DOHH2 (cell line): ENCODE measurements around the gene CCDC182.

Experiments used
- H3F3A ChIP-seq: fragments of 200-600 bp; sonication (generic), shearing (Covaris generic); 2 replicates; pipeline ENCODE4 v1.6.0; 2016; ENCODE audit warnings: antibody characterized with exemption, mild to moderate bottlenecking; ENCODE audit not compliant: control insufficient read depth, insufficient read depth
- H3K27ac ChIP-seq: fragments of 200-600 bp; sonication (generic); 2 replicates; pipeline ENCODE4 v1.5.1; 2014; ENCODE audit warnings: low read depth, mild to moderate bottlenecking, low read length, moderate library complexity
- H3K27me3 ChIP-seq: fragments of 200-600 bp; sonication (generic); 2 replicates; pipeline ENCODE4 v1.6.1; 2014; ENCODE audit warnings: mild to moderate bottlenecking, low read length, mixed read lengths; ENCODE audit not compliant: control insufficient read depth
- H3K36me3 ChIP-seq: fragments of 200-600 bp; sonication (generic); 2 replicates; pipeline ENCODE4 v1.6.1; 2014; ENCODE audit warnings: mild to moderate bottlenecking, low read length, moderate library complexity, mixed read lengths; ENCODE audit not compliant: control insufficient read depth
- H3K4me1 ChIP-seq: fragments of 200-600 bp; sonication (generic); 2 replicates; pipeline ENCODE4 v1.6.1; 2014; ENCODE audit warnings: mild to moderate bottlenecking, low read length, mixed read lengths; ENCODE audit not compliant: control insufficient read depth
- H3K4me2 ChIP-seq: fragments of 200-600 bp; sonication (generic); 2 replicates; pipeline ENCODE4 v1.6.0; 2014; ENCODE audit warnings: mild to moderate bottlenecking, low read length, moderate library complexity
- H3K4me3 ChIP-seq: fragments of 200-600 bp; sonication (generic); 2 replicates; pipeline ENCODE4 v1.5.1; 2014; ENCODE audit warnings: mild to moderate bottlenecking, low read length, mixed read lengths
- H3K79me2 ChIP-seq: fragments of 200-600 bp; sonication (generic); 2 replicates; pipeline ENCODE4 v1.6.1; 2014; ENCODE audit warnings: mild to moderate bottlenecking, low read length, mixed read lengths; ENCODE audit not compliant: control insufficient read depth
- H3K9me2 ChIP-seq: fragments of 200-600 bp; sonication (generic); replicated peaks from 2 replicates; pipeline ENCODE4 v1.6.1; 2014; ENCODE audit warnings: mild to moderate bottlenecking, low read length, mixed read lengths; ENCODE audit not compliant: control insufficient read depth
- H3K9me3 ChIP-seq: fragments of 200-600 bp; sonication (generic); 2 replicates; pipeline ENCODE4 v1.6.1; 2014; ENCODE audit warnings: antibody characterized with exemption, low read length, mixed read lengths; ENCODE audit not compliant: control insufficient read depth, insufficient read depth
- H4K20me1 ChIP-seq: fragments of 200-600 bp; sonication (generic); 2 replicates; pipeline ENCODE4 v1.6.0; 2014; ENCODE audit warnings: low read depth, mild to moderate bottlenecking, antibody characterized with exemption, low read length, moderate library complexity; ENCODE audit not compliant: control insufficient read depth, insufficient read depth
- EZH2phosphoT487 ChIP-seq: fragments of 200-600 bp; sonication (generic); IDR thresholded peaks from 2 replicates; pipeline ENCODE4 v1.6.1; 2017; ENCODE audit warnings: borderline replicate concordance, mild to moderate bottlenecking, antibody characterized with exemption, low read length, moderate library complexity, mixed read lengths
- TF ChIP-seq, protein P1 (sequence below): fragments of 200-600 bp; sonication (generic); IDR thresholded peaks from one replicate; pipeline ENCODE4 v1.5.1; 2014; ENCODE audit warnings: antibody characterized with exemption, mild to moderate bottlenecking, low read depth, low read length; ENCODE audit not compliant: poor library complexity, severe bottlenecking

Gene CCDC182

DNA sequence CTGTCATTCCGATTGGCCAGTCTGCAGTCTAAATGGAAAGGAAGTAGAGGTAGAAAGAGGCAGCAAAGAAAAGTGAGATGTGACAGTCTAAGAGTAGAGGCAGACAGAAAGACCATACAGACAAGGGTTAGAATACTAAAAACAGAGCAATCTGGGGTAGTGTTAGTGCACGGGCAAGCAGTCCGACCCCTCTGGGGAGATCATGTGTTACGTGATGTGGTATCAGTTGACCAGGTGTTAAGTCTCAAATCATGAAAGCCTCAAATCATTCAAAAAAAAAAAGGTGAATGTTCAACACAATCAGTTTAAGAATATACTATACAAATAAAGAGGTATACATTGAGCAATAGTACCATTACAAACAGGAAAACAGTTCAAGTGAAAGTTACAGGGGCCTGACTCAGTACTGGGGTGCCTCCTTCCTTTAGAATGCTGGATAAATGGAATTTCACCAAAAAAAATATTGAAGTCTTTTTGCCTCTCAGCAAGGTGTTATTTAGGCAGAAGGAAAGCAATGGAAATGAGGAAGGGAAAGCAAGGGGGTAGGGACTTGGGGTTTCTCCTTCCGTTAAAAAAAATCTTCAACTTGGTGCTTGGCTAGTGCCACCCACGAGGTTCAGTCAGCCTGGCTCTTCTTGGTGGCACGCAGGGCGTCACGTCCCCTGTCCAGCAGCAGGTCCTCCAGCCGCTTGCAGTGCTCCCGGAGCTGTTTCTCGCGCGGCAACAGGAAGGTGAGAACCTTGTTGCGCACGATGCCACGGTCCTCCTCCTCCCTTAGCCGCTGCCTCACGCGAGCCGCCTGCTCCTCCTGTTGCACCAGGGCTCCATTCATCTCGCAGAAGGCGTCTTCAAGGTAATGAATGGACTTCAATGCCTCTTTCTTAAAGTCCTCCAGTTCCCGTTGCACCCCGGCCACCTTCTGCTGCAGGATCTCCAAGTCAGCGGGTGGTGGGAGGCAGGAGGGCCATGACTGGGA, 616 bp downstream of the CCDC182 start:
- peaks cover 22% of the 10 kb centered on the region for H3K4me1 ChIP-seq

DNA sequence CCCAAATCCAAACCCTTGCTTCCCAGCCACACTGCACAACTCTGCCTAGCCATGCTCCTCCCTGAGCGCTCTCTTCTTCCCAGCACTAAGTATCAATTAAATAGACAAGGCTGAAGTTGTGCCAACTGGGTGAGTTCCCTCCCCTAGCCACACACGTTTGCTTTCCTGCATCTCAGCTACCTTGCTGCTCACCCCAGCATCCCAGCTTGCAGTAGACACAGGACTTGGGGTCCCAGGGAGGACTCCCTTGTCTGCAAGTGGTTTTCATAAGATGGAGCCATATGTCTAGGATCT, 4.9 kb downstream of the CCDC182 start:
- Histone ChIP-seq H3K36me3 (no peaks in the 10 kb centered on the region), H3K4me1 (peaks cover 20% of the 10 kb centered on the region), H3K27ac (no peak overlapping the region), H3K9me3 (no peaks in the 10 kb centered on the region), H3K27me3 (peaks cover 9% of the 10 kb centered on the region; the same call in 1 of the 2 replicates), H3K4me3 (no peak overlapping the region), H4K20me1 (no peaks in the 10 kb centered on the region), H3F3A (no peaks in the 10 kb centered on the region), H3K79me2 (no peaks in the 10 kb centered on the region), H3K9me2 (no peaks in the 10 kb centered on the region), H3K4me2 (no peak overlapping the region)
- TF ChIP-seq, protein P1, sequence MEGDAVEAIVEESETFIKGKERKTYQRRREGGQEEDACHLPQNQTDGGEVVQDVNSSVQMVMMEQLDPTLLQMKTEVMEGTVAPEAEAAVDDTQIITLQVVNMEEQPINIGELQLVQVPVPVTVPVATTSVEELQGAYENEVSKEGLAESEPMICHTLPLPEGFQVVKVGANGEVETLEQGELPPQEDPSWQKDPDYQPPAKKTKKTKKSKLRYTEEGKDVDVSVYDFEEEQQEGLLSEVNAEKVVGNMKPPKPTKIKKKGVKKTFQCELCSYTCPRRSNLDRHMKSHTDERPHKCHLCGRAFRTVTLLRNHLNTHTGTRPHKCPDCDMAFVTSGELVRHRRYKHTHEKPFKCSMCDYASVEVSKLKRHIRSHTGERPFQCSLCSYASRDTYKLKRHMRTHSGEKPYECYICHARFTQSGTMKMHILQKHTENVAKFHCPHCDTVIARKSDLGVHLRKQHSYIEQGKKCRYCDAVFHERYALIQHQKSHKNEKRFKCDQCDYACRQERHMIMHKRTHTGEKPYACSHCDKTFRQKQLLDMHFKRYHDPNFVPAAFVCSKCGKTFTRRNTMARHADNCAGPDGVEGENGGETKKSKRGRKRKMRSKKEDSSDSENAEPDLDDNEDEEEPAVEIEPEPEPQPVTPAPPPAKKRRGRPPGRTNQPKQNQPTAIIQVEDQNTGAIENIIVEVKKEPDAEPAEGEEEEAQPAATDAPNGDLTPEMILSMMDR: no peak
- no peak for TF ChIP-seq EZH2phosphoT487

More for the DNA sequence above, 616 bp downstream of the CCDC182 start:
- Histone ChIP-seq H3K4me2 (no peak overlapping the region), H3K9me2 (no peaks in the 10 kb centered on the region), H3K27ac (no peak overlapping the region), H3K36me3 (no peaks in the 10 kb centered on the region), H3K27me3 (peaks cover 15% of the 10 kb centered on the region), H3K79me2 (no peaks in the 10 kb centered on the region), H3F3A (no peaks in the 10 kb centered on the region), H4K20me1 (no peaks in the 10 kb centered on the region), H3K9me3 (no peaks in the 10 kb centered on the region), H3K4me3 (no peak overlapping the region)
- TF ChIP-seq, protein P1: no peak
- no peak for TF ChIP-seq EZH2phosphoT487

DNA sequence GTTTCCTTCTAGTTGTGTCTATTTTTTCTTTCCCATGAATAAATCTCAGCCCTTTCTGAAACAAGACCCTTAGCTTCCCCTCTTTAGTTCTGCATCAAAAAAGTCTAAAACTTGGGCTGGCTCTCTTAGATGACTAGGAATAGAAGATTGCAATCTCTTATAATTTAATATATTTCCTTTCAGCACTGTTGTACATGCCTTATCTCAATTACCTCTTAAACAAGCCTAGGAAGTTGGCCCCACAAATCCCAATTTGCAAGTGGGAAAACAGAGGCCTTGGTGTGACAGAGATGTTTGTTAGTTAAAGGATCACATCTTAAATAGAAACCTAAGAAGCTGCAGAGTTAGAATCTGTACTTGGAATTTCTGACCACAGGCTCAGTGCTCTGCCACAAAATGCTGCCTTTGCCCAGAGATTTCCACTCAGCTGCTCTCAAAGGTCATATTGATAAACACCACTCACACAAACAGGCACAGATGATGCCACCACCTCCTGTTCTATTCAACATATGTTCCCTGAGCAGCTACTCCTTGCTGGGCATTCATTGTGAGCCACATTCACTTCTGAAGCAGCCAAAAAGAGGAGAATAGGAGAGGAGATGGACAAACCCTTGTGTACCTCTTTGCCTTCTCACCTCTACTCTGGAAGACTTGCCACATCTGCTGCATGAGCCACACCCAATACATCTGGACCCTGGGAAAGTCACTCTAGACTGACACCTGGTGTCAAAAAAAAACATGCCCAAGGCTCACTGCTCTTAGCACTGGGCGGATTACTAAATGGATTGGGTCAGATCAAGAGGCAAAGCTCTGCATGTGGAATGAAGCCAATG, 5.5 kb downstream of the CCDC182 start:
- H3K27ac ChIP-seq: no peak overlapping the region
- H3K4me1 ChIP-seq: peaks cover 18% of the 10 kb centered on the region
- no peaks in the 10 kb centered on the region for H3K36me3 ChIP-seq
- no peak for TF ChIP-seq EZH2phosphoT487
- TF ChIP-seq, protein P1: peak; percentile 71
- no peaks in the 10 kb centered on the region for H3K79me2 ChIP-seq
- no peaks in the 10 kb centered on the region for H3K9me2 ChIP-seq
- H3F3A ChIP-seq: no peaks in the 10 kb centered on the region
- H3K27me3 ChIP-seq: peaks cover 9% of the 10 kb centered on the region; the same call in 1 of the 2 replicates
- no peaks in the 10 kb centered on the region for H4K20me1 ChIP-seq
- H3K4me3 ChIP-seq: no peak overlapping the region
- no peak overlapping the region for H3K4me2 ChIP-seq
- H3K9me3 ChIP-seq: no peaks in the 10 kb centered on the region
